UCSD-AML1 (cell line): ENCODE data around the gene AUTS2.

Experiments
- DNase-seq: peaks from one replicate; lab custom pipeline; 2025; ENCODE audit not compliant: unreplicated experiment; lab: John Stamatoyannopoulos, UW

AUTS2 gene

DNA sequence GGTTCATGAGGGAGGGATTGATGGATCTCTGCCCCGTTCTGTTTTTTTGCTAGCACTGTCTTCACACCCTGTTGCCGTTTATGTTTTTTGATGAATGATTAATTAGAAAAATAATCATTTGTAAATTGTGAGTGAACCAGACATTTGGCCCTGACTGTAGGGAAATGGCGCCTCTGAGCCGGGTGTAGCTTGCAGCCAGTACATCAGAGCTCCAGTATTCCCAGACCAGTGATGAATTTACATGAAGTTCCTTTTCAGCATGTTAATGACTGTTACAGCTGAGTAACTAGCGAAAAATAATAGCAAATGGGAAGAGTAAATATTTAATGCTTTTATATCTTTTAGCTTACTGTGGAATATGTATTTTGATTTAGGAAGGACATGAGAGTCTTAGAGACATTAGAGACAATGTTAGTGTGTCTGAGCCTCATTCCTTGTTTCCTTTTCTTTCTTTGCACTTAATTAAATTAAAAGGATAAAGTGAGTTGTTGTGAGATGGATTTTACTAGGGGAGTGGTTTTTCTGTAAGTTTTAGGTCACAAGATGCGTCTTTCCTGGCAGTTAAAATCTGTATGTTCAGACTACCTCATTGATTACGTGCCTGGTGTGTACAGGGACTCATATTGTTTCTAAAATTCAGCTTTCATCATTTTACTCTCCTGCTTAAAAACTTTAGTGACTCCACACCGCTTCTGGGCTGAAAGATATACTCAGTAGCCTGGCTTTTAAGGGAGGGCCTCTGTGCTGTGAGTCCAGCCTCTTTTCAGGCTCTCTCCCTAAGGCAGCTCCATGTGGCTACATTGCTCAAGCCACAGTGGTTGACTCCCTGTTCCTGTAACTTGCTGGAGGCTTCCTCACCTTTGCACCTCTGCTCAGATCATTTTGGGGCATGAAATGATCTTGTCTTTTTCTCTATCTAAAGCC lies 86.4 kb downstream of the AUTS2 start:
- DNase-seq: no peak

DNA sequence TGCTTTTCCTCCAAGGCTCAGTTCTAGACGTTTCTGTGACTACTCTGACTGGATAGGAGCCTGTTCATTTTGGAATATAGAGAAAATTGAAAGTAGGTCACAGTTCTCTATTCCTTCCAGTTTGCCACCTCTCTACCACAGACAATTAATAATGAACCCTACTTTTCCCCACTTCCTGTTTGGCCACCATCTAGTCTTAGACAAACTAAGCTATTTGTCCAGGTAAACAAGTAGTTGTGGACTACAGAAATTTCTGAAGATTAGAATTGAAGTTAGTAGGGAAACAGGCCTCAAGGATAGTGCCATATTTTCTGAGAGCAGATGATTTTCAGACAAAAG lies 87.0 kb downstream of the AUTS2 start:
- DNase-seq: no peak

GRCh38 chr7:69686366-69686765 lies 88.1 kb downstream of the AUTS2 start:
- DNase-seq: no peak

- DNase-seq: no peak
Observed at GRCh38 chr7:69687739-69688433, 89.6 kb downstream of the AUTS2 start.

DNA sequence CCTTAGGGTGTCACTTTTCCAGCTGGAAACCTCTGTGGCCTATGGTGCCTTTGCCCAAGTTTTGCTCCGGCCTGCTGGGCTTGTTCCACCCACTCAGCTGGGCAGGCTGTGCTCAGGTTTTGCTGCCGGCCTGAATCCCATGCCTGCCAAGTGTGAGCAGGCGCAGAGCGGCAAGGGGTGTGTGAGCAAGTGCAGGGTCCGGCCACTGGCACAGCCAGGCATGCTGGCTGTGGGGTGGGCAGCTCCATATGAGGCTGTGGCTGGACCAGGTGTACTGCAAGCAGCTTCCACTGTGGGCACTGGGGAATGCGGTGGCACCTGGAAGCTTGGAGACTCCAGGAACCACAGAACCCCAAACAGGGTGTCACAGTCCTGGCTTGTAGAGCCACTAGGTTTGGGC lies 92.1 kb downstream of the AUTS2 start:
- no peak for DNase-seq

GRCh38 chr7:69691327-69691726 lies 93.1 kb downstream of the AUTS2 start:
- no peak for DNase-seq

- no peak for DNase-seq
Observed at GRCh38 chr7:69691734-69692133, 93.5 kb downstream of the AUTS2 start.

DNA sequence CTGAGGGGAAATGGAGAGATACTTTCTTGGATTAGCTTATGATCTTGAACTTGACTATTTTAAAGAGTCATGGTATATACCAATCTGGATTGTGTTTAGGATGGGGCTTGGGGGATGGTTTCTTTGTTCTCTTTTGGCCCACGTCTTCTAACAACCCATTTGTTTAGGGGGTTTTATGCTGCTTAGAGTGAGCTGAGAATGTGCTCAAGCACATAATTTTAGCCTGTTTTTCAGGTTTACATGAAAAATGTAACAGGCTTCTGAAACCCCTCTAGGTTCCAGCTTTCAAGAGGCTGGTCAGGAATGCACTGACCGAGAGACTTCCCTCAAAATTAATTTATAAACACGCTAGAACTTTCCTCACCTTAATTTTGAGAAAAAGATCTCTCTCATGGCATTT lies 94.3 kb downstream of the AUTS2 start:
- DNase-seq: no peak

DNA sequence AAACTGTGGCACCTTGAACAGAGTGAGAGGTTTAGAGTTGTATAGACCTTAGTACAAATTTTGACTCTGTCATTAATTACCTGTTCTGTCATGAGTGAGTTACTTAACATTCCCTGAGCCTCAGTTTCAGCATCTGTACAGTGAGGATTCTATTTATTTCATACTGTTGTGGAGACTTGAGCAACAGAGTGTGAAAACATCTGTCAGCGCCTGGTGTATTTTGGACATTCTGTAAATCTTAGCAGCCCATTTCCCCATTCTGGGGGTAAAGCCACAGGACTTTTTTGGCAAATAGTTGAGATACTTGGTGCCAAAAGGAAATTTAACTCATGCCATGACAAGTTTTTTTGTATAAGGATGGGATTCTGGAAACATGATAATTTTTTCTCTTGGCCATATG lies 94.8 kb downstream of the AUTS2 start:
- no peak for DNase-seq

- peak; percentile 2 for DNase-seq
Observed at GRCh38 chr7:69696054-69696591, 97.8 kb downstream of the AUTS2 start.

DNA sequence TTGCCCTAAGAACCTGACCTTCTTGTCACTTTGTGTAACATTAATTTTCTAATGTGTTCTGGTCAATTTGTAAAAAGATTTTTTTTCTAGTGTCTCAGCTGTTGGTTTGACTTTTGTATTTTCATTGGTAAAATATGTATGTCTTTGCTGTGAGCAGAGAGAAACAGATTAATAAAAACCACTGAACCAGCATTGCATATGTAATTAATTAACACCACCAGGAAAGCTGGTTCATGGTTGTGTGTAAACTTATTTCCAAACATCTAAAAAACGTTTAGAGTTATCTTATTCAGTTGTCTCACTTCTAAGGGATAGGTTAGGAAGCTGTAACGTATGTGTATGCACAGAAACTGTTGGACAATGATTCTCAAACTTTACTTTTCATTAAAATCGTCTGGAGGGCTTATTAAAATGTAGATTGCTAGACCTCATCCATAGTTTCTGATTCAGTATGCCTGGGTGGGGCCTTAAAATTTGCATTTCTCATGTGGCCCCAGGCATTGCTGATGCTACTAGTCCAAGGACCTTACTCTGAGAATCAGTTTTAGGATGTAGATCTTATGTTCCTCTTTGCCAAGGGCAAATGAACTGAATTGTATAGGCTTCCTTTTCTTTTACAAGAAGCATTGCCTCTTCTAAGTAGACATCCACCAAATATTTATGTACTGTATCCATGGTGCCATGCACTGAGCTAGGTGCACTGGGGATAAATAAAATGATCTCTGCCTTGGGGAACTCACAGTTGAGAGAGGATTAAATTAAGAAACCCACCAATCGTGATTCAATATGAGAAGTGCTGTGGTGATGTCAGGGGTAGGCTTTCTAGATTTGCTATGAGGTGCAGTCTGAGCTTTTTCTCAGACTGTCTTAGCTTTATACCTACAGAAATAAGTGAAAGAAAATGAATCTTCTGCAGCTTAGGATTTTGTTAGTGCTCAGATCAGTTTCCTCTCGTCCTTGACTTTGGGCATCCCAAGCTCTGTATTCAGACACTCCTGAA lies 98.7 kb downstream of the AUTS2 start:
- DNase-seq: no peak

GRCh38 chr7:69698109-69698825 lies 100.0 kb downstream of the AUTS2 start:
- no peak for DNase-seq

DNA sequence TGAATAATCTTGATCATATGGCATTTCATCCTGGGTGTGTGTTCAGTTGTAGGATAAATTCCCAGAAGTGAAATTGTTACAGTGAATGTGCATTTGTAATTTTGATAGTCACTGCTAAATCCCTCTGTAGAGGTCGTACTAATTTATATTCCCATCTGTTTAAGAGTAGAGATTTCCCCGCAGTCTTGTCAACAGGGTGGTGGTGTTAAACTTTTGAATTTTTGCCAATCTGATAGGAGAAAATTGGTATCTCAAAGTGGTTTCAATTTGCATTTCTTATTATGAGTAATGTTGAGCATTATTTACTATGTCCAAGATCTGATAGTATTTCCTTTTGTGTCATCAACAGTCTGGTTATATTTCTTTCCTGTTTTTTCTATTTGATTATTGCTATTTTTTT lies 101.7 kb downstream of the AUTS2 start:
- DNase-seq: no peak

DNA sequence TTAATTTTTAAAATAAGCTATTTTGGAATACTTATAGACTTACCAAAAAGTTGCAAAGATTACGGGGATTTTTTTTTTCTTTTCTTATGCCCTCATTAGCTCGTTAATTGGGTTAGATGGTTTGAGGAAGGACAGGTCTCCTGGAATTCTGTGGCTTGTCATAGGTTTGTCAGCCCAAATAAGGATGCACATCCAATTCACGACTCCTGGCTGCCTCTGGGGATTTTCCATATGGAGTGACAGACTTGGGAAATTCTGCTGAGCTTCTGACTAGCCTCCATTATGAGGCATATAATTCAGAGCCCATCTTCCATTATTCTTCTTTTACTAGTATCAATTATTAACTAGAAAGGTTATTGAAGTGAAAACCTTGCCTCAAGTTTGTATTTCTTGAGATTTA lies 102.1 kb downstream of the AUTS2 start:
- no peak for DNase-seq

- no peak for DNase-seq
Observed at GRCh38 chr7:69701288-69701687, 103.0 kb downstream of the AUTS2 start.

DNA sequence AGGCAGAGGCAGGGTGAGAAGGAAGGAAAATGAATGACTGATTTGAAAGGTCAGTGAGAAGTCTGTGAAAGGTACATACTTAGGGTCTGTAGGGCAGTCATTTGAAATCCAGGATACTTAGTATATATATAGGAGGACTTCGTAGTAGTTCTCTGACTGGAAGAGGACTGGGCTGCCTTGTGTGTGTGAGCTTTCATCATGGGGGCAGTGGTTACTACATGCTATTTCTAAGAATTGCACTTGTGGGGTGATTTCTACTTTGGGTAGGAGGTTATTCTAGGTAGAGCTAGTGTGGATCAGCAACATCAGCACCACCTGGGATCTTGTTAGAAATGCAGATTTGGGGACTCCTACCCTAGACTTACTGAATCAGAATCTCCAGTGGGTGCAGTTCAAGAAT lies 104.1 kb downstream of the AUTS2 start:
- no peak for DNase-seq

DNA sequence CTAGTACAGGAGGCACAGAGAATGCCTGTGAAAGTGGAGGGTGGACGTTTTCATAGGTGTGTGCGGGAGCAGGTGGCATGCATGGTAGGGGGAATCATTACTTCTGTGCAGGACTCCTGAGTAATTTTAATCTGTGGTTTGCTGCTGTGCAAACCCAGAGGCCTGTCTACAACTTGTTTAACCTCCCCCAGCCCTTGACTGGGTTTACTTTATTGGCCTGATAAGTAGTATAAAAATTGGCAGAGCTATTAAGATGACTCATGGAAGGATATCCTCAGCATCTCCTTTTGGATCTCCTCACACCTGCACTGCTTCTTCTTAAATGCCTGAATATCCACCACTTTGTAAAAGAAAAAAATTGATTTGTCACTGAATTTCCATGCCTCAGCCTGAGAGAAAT lies 104.8 kb downstream of the AUTS2 start:
- no peak for DNase-seq

GRCh38 chr7:69706070-69706469 lies 107.8 kb downstream of the AUTS2 start:
- no peak for DNase-seq

DNA sequence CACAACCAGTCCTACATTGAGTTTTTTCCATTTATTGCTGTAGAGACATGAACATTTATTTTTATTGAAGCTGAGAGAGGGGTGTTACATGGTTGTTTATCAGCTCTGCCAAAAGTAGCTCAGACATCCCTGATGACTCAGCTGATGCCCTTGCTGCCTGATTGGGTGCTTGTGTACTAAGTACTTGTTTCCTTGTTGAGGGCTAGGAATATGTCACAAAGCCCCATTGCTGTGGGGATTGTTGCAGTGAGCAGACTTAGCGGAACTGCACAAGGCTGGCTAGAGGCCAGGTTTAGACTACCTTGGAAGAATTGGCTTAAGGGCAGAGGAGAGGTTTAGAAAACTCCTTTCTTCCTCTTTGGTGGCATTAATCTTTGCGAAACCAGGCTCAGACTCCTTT lies 110.6 kb downstream of the AUTS2 start:
- no peak for DNase-seq

DNA sequence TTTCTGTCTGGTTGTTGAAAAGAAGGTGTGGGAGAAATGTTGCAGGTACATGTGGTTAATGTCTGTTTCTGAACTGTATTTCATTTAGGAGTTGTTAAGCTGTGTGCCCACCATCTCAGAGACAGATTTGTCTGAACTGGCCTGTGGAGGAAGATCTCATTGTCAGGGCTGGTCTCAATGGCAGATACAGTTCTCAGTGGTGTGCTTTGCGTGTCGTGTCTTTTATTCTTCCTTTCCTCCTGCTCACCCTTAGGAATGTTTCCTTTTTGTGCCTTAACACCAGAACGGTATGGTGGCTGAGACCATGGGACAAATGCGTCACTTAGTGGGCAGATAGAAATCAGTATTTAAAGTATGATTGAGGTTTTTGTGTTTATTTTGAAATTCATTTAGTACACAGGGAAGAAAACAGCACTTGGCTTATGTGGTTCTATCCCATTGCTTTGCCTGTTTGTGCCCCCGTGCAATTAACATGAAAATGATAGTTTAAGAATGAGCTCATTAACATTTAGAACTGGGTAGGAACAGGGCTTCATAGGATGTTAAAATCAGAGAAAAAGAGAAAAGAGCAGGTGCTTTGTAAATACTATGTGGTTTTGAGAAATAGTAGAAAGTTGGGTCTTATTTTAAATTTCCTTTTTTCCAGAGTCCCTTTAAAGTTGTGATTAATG lies 112.6 kb downstream of the AUTS2 start:
- no peak for DNase-seq
